ENCODE measurements around the gene MMRN1.

Gene MMRN1

DNA sequence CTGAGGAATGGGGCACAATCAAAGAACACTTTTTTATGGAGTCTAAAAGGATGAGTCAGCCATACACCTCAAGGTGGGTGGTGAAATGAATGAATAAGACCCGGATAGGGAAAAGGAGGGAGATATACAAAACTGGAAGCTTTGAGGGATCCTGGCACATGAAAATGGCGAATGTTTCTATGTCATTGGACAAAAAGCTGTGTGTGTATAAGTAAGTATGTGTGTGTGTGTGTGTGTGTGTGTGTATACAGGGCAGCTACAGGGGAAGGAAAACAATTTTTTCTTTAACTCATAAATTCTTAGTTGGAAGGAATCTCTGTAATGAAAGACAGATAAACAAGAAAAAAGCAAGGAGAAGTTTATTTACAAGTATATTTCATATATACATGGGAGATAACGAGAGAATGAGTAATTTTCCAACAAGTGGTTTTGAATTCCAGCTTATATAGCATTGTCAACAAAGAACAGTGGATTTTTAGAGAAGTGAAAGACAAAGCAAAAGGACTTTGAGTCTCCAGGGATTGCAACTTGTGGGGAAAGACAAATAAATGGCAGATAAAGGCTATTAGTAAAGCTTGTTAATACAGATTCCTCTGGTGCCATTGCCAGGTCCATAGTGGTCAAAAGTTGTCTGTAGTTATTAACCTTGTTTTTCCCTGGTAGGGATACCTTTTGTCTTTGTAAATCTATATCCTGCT is 99.7 kb downstream of the MMRN1 start:
- TF ChIP-seq, protein P1, sequence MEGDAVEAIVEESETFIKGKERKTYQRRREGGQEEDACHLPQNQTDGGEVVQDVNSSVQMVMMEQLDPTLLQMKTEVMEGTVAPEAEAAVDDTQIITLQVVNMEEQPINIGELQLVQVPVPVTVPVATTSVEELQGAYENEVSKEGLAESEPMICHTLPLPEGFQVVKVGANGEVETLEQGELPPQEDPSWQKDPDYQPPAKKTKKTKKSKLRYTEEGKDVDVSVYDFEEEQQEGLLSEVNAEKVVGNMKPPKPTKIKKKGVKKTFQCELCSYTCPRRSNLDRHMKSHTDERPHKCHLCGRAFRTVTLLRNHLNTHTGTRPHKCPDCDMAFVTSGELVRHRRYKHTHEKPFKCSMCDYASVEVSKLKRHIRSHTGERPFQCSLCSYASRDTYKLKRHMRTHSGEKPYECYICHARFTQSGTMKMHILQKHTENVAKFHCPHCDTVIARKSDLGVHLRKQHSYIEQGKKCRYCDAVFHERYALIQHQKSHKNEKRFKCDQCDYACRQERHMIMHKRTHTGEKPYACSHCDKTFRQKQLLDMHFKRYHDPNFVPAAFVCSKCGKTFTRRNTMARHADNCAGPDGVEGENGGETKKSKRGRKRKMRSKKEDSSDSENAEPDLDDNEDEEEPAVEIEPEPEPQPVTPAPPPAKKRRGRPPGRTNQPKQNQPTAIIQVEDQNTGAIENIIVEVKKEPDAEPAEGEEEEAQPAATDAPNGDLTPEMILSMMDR (IDR thresholded peaks at IDR 0.05; ENCODE audit: low read length, missing control alignments) = no peak
- H3K4me3 ChIP-seq (replicated peaks; ENCODE audit: low read depth, low read length) = no peak overlapping the region
- DNase-seq (ENCODE audit: low read depth) = no peak

DNA sequence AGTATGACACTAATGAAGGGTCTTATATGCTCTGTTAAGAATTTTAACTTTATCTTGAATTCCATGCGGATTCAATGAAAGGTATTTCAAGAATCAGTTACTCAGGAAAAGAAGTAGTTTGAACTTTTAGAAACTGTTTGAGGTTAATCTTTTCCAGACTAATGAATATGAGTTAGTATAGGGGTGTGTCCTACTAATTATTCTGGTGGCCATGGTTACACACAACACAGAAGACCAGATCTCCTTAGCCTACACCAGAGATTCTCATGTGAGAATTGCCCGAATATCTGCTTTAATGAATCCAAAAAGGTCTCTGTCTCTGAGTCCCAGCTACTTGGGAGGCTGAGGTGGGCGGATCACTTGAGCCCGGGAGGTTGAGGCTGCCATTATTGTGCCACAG is 100.4 kb downstream of the MMRN1 start:
- TF ChIP-seq, protein P1 (IDR thresholded peaks at IDR 0.05; ENCODE audit: low read length, missing control alignments) = no peak
- no peak overlapping the region for H3K4me3 ChIP-seq (replicated peaks; ENCODE audit: low read depth, low read length)
- DNase-seq (ENCODE audit: low read depth) = no peak

GRCh38 chr4:89995814-89996213 is 101.2 kb downstream of the MMRN1 start:
- TF ChIP-seq, protein P1 (IDR thresholded peaks at IDR 0.05; ENCODE audit: low read length, missing control alignments) = no peak
- H3K4me3 ChIP-seq (replicated peaks; ENCODE audit: low read depth, low read length) = no peak overlapping the region
- no peak for DNase-seq (ENCODE audit: low read depth)

- no peak overlapping the region for H3K4me3 ChIP-seq (replicated peaks; ENCODE audit: low read depth, low read length)
- no peak for DNase-seq (ENCODE audit: low read depth)
- TF ChIP-seq, protein P1 (IDR thresholded peaks at IDR 0.05; ENCODE audit: low read length, missing control alignments) = no peak
Observed at GRCh38 chr4:89997171-89997704, 102.6 kb downstream of the MMRN1 start.

DNA sequence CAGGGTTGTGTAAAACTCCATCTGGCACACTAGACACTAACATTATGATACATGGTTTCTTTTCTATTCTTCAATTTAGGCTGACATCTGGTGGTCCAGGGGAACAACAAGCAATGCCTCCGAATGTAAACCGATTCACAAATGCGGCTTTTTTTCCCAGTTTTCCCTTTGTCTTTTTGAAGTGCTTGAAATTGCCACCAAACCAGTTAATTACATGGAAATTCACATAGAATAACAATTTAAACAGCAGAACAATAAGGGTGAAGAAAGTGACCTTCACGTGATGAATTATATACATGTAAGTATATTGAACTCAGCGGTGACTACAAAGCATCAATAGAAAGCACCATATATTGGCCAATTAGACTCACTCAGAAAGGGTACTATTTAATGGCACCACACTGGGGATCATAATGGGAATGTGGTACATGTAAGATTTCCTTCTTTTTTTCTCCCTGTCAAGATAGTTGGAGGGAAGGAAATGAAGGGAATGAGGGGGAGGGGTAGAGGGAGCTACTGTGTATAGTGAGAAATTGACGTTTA is 103.9 kb downstream of the MMRN1 start:
- H3K4me3 ChIP-seq (replicated peaks; ENCODE audit: low read depth, low read length) = no peak overlapping the region
- TF ChIP-seq, protein P1 (IDR thresholded peaks at IDR 0.05; ENCODE audit: low read length, missing control alignments) = no peak
- DNase-seq (ENCODE audit: low read depth) = no peak

GRCh38 chr4:90001023-90001422 is 106.4 kb downstream of the MMRN1 start:
- TF ChIP-seq, protein P1 (IDR thresholded peaks at IDR 0.05; ENCODE audit: low read length, missing control alignments) = no peak
- H3K4me3 ChIP-seq (replicated peaks; ENCODE audit: low read depth, low read length) = no peak overlapping the region
- DNase-seq (ENCODE audit: low read depth) = no peak
